ENCODE results near the gene PDCD6IP.

The PDCD6IP gene

DNA sequence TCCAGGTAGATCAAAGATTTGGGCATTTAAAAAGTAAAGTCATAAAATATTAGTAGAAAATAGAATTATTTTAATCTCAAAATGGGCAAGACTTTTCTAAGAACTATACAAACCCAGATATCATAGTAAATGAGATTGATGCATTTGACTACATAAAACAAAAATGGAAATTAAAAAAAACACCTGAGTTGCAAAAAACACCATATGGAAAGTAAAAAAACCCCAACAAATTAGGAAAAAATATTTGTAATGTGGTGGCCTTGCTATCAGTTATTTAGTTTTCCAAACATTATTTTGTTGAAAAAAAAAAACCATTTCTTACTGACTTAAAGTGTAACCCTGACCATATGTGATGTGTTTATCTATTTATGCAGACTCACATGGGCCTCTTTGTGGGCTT, 97.2 kb downstream of the PDCD6IP start:
- no peak for DNase-seq

DNA sequence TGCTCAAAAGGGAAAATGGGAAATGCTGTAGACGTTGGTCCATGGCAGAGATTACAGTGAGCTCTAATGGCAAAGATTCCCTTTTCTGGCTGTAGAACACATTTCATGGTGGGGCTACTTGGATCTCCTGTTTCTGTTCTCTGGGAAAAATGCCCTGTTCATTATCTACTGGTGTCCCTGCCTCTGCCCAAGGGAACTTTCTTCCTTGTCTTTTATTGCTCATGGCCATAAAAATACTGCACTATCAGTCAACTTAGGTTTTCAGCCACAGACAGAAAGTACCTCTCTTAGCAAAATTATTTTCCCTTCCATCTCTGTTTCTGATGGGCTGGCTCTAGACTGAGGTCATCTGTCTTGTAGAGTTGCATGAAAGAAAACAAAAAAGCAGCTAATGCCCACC, 98.9 kb downstream of the PDCD6IP start:
- DNase-seq, result no peak

DNA sequence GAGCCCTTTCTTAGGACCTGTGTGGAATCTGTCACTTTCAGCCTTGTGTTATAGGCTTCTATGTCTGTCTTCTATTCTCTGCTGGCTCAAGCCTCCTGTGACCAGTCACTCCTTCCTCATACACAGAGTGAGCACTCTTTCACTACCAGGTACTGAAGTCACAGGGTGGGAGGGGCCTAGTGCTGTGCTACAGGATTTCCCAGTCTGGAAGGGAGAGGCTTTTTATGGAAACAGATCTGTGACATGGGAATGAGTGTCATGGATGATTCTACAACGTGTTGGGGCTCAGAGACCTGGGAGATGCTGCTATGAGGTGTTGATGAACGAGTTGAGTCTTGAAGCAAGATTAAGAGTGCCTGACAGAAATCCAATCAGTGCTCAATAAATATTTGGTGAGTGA, 100.5 kb downstream of the PDCD6IP start:
- DNase-seq, result no peak

DNA sequence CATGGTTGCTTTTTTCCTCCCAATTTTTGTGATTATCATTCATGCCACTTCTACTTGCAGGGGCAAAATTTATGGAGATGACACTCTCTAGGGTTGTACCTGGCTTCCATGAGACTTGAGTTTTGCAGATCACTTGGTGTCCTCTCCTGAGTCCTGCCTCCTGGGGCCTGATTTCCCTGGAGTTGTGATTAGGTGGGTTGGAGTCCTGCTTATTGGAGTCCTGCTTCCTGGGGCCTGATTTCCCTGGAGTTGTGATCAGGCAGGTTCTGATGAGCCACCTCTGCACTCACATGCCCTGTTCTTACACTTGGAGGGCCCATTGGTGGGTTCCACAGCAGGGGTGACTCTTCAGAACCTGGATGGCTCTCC, 102.0 kb downstream of the PDCD6IP start:
- DNase-seq, result no peak

DNA sequence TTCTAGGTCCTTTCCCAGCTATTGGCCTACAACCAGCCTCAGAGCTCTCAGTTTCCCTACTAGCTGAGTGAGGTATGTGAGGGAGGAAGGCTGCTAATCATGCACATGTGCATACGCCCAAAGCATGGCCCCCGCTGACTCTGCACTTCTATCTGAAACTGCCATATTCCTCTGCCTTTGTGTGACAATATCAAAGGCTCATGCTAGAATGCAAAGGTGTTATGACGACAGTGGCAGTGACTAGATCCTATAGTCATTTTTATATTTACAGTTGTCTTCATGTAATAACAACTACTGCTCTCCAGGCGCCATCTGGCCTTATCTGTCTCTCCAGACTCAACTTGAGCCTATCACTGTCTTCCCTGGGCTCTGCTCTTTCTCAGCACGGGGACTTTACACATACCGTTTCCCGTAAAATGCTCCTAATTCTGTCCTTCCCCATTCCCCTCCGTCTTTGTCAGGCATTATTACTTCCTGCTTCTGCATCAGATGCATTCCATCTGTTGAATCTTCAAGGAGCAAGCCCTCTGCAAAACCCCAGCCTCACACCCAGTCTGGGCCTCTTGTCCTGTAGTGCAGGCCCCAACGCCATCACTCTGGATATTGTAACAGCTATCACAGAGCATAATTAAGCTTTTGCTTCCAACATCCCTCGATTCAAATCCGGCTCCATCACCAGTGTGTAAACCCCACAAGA, 102.5 kb downstream of the PDCD6IP start:
- no peak for DNase-seq

DNA sequence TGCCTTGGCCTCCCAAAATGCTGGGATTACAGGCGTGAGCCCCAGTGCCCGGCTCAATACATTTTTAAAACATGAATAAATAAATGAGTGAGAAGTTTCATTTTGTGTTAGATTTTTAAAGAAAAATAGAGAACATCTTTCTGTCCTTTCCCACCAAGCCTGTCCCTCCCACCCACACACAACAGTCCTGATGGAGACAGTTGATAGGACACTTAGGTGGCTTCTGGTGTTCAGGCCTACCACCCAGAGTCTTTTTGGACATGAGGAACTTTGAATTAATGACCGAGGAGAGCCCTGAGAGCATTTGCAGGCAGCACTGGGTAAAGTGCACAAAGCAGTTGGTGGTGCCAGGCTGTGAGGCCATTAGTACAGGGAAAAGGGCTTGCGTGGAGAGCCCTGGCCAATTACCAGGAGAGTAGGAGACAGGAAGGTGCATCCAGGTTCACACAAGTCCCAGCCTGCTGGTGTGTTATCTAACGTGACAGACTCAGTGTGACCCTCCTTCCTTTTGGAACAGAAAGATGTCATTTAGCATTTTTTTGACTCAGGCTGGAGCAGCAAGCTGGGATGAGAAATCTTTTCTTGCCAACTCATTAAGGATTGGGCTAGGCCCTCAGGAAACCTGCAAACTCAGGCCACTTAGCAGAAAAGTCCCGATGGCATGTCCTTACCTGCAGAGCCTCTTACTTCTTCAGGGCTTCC, 103.6 kb downstream of the PDCD6IP start:
- no peak for DNase-seq

DNA sequence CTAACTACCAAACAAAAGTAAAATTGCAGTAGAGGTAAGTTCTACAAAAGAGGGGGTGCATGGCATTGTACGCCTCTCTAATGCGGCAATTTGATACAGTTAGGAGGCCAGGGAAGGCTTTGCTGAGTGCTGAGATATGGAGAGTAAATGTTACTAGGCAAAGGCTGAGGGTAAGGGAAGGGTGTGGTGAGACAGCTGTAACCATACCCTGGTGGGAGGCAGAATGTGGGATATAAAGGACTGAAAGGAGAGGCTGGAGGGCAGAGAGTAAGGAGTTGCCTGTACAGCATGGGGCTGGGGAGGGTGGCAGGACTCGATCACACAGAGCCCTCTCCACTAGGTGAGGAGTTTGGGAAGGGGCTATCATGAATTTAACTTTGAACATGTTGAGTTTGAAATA, 106.3 kb downstream of the PDCD6IP start:
- DNase-seq, result no peak

DNA sequence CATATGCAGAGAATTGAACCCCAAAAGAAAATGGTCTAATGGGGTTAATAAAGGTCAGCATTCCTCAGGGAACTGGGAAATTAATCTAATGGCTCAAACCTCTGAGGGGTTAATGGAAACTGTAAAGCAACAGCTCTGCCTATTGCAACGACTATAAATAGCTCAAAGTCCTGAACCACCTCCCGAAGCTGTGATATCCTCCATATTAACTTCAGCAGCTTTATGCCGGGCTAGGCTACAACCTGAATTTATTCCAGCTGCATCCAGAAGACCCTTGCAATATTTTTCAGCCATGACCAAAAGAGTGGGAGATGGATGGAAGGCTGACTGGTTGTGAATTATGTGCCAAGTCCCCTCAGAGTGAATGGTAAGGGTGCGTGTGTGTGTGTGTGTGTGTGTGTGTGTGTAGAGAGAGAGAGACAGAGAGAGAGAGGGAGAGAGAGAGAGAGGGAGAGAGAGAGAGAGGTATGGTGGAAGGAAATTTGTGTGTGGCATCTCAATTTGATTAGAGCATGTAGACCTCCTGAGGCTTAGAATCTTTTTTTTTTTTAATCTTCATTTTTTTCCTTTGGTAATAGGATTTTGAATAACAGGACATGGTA, 109.9 kb downstream of the PDCD6IP start:
- no peak for DNase-seq

DNA sequence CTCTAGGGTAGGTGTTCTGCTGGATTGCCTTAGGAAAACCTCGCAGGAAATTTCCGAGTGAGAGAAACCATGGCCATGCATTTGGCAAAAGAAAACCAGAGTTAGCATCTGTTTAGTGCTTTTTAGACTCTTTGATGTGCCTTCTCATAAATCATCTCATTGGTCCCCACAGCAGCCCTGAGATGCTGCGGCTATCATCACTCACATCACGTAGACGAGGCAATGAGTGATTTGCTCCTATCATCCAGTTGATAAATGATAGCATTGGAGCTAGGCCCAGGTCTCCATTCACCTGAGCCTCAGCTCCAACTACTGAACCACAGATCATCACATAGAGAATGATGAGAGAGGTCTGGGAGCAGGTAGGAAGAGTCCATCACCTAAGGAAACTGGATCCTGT, 111.1 kb downstream of the PDCD6IP start:
- no peak for DNase-seq

DNA sequence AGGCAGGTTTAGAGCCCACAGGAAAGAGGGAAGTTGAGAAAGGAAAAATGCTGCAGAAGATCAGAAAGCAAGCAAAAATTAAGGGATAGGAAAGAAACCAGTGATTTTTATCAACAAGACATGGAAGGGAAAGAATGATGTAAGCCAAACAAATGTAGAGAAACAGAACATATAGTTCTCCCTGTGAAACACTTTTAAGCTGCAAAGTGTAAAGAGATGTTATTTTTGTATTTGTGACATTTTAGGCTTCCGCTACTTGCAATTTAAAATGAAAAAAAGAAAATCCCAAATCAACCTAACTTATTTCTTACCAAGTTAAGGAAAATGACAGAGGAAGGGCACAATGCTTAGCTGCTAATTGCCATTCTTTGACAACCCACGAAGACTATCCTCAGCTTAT, 111.6 kb downstream of the PDCD6IP start:
- no peak for DNase-seq

DNA sequence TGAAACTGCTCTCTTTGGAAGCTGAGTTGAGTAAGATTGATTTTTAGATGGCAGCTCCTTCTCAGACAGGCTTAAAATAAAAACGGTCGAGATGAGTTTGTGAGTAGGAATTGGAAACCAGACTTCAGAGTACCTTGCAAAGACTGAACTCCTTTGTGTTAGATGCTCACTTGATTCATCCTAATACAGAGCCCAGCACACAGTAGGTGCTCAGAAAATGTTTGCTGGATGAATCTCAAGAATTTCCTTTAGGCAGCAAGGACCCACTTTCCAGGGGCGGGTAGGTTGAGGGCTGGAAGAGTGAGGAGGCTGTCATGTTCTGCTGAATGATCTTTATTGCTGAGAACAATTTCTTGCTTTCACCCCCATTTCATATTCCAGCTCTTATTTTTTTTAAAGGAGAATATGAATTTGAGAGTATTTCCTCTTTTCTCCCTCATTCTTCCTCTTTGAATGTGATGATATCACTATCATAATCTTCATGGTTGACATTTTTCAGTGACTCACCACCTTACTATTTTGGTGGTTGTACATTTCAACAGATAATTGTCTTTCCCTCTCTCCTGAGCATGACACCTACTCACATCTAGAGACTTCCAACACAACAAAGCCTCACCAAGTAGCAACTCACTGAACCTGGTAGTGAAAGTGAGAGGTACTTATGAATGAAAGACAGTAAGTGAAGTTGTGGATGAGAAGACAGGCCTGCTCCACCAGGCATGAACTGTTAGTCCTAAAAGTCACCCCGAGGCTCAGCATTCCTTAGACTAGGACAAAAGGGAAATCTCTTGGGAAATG, 113.3 kb downstream of the PDCD6IP start:
- no peak for DNase-seq

DNA sequence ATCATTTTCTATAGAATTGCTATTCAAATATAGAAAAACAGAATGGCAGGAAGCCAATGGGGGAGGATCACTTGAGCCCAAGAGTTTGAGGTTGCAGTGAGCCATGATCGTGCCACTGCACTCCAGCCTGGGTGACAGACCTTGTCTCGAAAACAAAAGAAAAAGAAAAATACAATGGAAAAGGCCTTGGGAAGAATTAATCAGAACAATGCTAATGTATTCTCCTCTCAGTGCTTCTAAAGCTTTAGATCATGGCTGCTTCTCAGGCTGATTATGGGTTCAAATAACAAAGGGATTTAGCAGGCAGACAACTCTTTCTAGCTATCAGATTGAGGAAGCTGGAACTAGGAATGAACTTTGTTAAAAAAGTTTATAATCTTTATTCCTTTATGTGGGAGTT, 115.8 kb downstream of the PDCD6IP start:
- DNase-seq, result no peak

DNA sequence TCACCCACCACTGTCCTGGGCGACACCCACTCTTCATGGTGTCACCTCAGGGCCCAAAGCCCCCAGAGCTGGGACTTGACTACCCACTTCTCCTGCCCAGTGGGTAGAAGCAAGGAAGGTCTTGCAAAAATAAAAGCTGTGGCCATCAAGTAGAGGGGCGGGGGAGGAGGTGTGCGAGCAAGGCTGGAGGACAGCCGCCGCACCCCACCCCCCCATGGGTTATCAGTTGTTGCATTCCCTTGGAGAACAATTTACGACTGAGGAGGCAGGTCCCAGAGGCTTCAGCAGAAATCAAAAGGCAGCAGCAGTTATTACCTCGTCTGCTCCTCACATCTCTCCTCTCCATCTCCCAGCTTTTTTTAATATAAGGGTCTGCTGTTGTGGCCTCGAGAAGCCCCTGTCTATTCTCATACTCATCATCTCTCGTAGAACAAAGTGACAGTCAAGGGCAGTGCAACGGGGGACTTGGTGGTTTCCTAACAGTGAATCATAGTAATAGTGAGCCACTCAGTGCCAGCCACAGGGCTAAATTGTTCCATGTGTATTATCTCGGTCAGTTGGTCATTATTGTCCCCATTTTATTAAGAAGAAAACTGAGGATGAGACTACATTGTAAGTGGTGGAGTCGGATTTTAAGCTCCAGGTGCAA, 116.4 kb downstream of the PDCD6IP start:
- DNase-seq, result no peak

DNA sequence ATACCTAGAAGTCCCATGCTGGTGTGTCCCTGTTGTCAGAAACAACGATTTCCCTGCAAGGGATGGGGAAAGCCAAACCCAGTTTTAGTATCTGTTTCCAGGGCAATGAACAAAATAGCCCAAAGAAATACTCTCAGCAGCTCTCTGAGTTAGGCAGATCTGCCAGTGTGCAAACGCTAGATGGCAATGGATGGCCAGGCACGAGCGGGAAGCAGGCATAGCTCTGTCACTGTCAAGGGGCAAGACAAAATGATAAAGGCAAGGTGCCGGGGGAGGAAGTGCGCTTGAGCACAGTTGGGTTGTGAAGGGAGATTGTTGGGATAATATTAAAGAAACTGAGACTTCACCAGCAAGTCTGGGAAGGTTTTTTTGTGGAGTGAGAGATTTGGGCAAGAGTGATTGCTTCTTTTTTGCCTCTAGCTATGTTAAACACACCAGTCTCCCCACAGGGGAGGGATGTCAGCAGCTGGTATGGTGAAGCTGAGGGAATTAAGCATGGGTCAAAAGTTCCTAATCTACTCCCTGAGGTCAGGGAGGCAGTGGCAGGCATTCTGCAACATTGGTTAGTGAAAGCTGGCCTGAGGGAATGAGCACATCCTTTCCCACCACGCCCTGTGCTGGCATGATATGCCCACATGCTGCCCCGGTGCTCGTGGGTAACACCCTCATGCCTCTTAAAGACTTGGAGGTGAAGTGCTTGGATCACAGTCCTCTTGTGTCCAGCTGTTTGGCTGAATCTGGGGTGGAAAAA, 117.5 kb downstream of the PDCD6IP start:
- DNase-seq, result peak in 1 of 2 experiments; percentile 20

DNA sequence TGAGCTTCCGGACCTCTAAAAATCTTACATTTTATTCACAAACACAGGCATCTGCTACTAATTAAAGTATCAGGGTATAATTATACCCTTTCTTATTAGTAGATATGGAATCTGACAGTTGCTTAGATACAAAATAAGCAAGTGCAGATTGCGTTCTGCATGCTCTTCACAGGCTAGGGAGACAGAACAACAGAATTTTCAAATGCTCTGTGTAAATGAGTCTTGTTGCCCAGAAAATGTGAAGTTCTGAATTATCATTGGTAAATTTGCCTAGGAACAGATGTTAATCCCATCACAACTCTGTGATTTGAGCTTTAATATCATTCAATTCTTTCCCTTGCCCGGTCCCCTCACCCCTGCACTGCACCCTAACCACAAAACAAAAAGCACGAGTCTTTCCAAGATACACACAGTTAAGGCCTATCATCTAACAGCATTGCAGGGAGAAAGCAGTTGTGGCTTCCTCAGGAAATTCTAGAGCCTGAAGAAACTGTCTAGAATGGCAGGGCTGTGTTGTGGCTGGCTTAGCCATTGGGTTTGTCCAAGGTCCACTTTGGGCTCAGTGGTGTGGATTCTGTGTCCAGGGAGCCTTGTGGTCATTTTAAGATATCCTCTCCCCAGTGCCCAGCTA, 119.8 kb downstream of the PDCD6IP start:
- DNase-seq, result no peak

Data from cerebellar nuclear complex (tissue), 1 donor.